ENCODE data around the gene ASPG.

ASPG gene

DNA sequence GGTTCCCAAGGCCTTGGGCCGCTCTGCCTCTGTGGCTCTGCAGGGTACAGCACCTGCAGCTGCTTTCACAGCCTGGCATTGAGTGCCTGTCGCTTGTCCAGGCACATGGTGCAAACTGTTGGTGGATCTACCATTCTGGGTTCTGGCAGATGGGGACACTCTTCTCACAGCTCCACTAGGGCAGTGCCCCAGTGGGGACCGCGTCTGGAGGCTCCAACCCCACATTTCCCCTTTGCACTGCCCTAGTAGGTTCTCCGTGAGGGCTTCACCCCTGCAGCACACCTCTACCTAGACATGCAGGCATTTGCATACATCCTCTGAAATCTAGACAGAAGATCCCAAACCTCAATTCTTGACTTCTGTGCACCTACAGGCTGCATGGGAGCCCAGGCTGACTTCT is 19.2 kb upstream of the ASPG start:
- Histone ChIP-seq H3K27me3 (replicated peaks; ENCODE audit: control insufficient read depth, insufficient read depth, low read length) (no peaks in the 10 kb centered on the region), H3K4me3 (replicated peaks; ENCODE audit: low read depth, low read length) (no peak overlapping the region), H3K36me3 (ENCODE audit: control insufficient read depth, insufficient read depth, low read length) (no peaks in the 10 kb centered on the region)
- DNase-seq (ENCODE audit: extremely low read depth, insufficient read length), result no peak
- TF ChIP-seq, protein P1, sequence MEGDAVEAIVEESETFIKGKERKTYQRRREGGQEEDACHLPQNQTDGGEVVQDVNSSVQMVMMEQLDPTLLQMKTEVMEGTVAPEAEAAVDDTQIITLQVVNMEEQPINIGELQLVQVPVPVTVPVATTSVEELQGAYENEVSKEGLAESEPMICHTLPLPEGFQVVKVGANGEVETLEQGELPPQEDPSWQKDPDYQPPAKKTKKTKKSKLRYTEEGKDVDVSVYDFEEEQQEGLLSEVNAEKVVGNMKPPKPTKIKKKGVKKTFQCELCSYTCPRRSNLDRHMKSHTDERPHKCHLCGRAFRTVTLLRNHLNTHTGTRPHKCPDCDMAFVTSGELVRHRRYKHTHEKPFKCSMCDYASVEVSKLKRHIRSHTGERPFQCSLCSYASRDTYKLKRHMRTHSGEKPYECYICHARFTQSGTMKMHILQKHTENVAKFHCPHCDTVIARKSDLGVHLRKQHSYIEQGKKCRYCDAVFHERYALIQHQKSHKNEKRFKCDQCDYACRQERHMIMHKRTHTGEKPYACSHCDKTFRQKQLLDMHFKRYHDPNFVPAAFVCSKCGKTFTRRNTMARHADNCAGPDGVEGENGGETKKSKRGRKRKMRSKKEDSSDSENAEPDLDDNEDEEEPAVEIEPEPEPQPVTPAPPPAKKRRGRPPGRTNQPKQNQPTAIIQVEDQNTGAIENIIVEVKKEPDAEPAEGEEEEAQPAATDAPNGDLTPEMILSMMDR (IDR thresholded peaks at IDR 0.05; ENCODE audit: insufficient read depth, low read length, poor library complexity, severe bottlenecking), result no peak

DNA sequence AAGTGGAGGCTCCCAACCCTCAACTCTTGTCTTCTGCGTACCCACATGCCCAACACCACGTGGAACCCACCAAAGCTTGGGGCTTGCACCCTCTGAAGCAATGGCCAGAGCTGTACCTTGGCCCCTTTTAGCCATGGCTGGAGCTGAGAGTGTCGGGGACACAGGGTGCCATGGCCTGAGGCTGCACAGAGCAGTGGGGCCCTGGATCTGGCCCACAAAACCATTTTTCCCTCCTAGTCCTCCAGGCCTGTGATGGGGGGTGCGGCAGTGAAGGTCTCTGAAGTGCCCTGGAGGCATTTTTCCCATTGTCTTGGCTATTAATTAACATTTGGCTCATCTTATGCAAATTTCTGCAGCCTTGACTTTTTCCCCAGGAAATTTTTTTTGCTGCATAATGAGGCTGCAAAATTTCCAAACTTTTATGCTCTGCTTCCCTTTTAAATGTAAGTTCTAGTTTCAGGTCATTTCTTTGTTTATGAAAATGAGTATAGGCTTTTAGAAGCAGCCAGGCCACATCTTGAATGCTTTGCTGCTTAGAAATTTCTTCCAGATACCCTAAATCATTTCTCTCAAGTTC is 18.7 kb upstream of the ASPG start:
- no peak for DNase-seq (ENCODE audit: extremely low read depth, insufficient read length)
- H3K36me3 ChIP-seq (ENCODE audit: control insufficient read depth, insufficient read depth, low read length), result no peaks in the 10 kb centered on the region
- H3K4me3 ChIP-seq (replicated peaks; ENCODE audit: low read depth, low read length), result no peak overlapping the region
- H3K27me3 ChIP-seq (replicated peaks; ENCODE audit: control insufficient read depth, insufficient read depth, low read length), result no peaks in the 10 kb centered on the region
- TF ChIP-seq, protein P1 (IDR thresholded peaks at IDR 0.05; ENCODE audit: insufficient read depth, low read length, poor library complexity, severe bottlenecking), result no peak

DNA sequence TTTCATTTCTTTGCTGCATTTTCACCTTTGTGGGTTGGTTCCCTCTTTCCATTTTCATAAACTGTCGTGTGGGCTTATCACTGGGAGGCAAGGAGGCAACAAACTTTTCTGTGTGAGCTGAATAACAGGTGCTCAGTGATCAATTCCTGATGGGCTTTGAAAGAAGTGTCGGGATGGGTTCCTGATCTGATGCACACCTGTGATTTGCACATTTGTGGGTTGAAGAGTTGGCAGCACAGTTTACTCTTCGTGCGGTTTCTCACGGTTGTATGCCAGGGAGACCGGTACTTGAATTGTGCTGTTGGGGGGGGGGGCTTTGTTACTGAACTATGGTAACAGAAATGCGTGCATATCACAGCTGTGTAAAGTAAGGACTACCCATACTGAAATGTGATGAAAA is 16.0 kb upstream of the ASPG start:
- H3K4me3 ChIP-seq (replicated peaks; ENCODE audit: low read depth, low read length), result no peak overlapping the region
- no peaks in the 10 kb centered on the region for H3K36me3 ChIP-seq (ENCODE audit: control insufficient read depth, insufficient read depth, low read length)
- TF ChIP-seq, protein P1 (IDR thresholded peaks at IDR 0.05; ENCODE audit: insufficient read depth, low read length, poor library complexity, severe bottlenecking), result no peak
- DNase-seq (ENCODE audit: extremely low read depth, insufficient read length), result no peak
- no peaks in the 10 kb centered on the region for H3K27me3 ChIP-seq (replicated peaks; ENCODE audit: control insufficient read depth, insufficient read depth, low read length)

DNA sequence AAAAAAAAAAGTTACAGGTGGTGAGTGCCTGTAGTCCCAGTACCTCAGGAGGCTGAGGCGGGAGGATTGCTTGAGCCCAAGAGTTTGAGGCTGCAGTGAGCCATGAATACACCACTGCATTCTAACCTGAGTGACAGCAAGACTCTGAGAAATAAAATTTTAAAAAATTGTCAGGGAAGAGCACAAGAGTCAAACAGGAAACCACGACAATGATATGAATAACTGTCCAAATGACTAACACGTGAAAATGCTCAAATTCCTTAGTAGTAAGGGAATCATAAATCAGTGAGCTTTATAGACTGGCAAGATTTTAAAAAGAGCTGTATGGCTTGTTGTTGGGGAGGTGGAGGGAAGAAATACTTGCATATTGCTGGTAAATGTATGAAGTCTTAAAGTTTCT is 12.9 kb upstream of the ASPG start:
- Histone ChIP-seq H3K4me3 (replicated peaks; ENCODE audit: low read depth, low read length) (no peak overlapping the region), H3K36me3 (ENCODE audit: control insufficient read depth, insufficient read depth, low read length) (no peaks in the 10 kb centered on the region), H3K27me3 (replicated peaks; ENCODE audit: control insufficient read depth, insufficient read depth, low read length) (no peaks in the 10 kb centered on the region)
- TF ChIP-seq, protein P1 (IDR thresholded peaks at IDR 0.05; ENCODE audit: insufficient read depth, low read length, poor library complexity, severe bottlenecking), result no peak
- DNase-seq (ENCODE audit: extremely low read depth, insufficient read length), result no peak

DNA sequence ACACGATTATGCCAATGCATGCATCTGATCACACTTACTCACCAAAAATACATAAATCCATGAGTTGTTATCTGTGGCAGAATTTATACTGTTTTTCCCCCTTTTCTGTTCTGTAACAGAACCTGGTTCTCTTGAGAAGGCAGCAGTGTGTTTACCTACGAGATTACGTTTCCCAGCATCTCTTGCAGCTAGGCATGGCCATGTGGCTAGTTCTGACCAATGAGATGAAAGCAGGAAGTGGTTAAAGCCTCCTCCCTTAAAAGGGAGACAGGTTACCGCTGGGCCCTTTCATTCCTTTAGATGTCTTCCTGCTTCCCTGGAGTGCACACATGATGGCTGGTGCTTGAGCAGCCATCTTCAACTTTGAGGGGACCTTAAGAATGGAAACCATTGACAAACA is 11.7 kb upstream of the ASPG start:
- TF ChIP-seq, protein P1 (IDR thresholded peaks at IDR 0.05; ENCODE audit: insufficient read depth, low read length, poor library complexity, severe bottlenecking), result no peak
- H3K4me3 ChIP-seq (replicated peaks; ENCODE audit: low read depth, low read length), result no peak overlapping the region

More for the DNA sequence above, 11.7 kb upstream of the ASPG start:
- H3K27me3 ChIP-seq (replicated peaks; ENCODE audit: control insufficient read depth, insufficient read depth, low read length), result no peaks in the 10 kb centered on the region
- H3K36me3 ChIP-seq (ENCODE audit: control insufficient read depth, insufficient read depth, low read length), result no peaks in the 10 kb centered on the region
- no peak for DNase-seq (ENCODE audit: extremely low read depth, insufficient read length)
